HG03066 (cell line): Measurements from ENCODE around the gene TBATA.
"Not testable (repeated sequence)": the region's sequence is repeated elsewhere in the genome, so short reads cannot be mapped to it uniquely, and the experiment has no call there.

Experiments
- ATAC-seq: cut with Tn5 transposase; IDR thresholded peaks from one replicate; pipeline ENCODE4 v1.9.1; 2021; ENCODE audit warnings: low read depth; ENCODE audit not compliant: unreplicated experiment

The TBATA gene

GRCh38 chr10:70780370-70780760, 4.8 kb downstream of the TBATA start:
- ATAC-seq, result no peak

- no peak for ATAC-seq
Observed at GRCh38 chr10:70779511-70780369, 5.4 kb downstream of the TBATA start.

- ATAC-seq, result no peak
Observed at GRCh38 chr10:70779088-70779487, 6.1 kb downstream of the TBATA start.

- ATAC-seq, result no peak
Observed at GRCh38 chr10:70778267-70778924, 6.8 kb downstream of the TBATA start.

GRCh38 chr10:70777063-70777875, 7.9 kb downstream of the TBATA start:
- no peak for ATAC-seq

GRCh38 chr10:70776455-70777005, 8.6 kb downstream of the TBATA start:
- ATAC-seq, result no peak

- no peak for ATAC-seq
Observed at GRCh38 chr10:70775679-70776454, 9.3 kb downstream of the TBATA start.

GRCh38 chr10:70774810-70775678, 10.1 kb downstream of the TBATA start:
- ATAC-seq, result no peak

- ATAC-seq, result no peak
Observed at GRCh38 chr10:70773965-70774809, 11.0 kb downstream of the TBATA start.

GRCh38 chr10:70773461-70773860, 11.7 kb downstream of the TBATA start:
- ATAC-seq, result no peak

- no peak for ATAC-seq
Observed at GRCh38 chr10:70772627-70773026, 12.6 kb downstream of the TBATA start.

GRCh38 chr10:70771311-70772194, 13.6 kb downstream of the TBATA start:
- ATAC-seq, result no peak

GRCh38 chr10:70770516-70770915, 14.7 kb downstream of the TBATA start:
- not testable (repeated sequence) for ATAC-seq

- ATAC-seq, result no peak
Observed at GRCh38 chr10:70770001-70770400, 15.2 kb downstream of the TBATA start.

- no peak for ATAC-seq
Observed at GRCh38 chr10:70769121-70769520, 16.1 kb downstream of the TBATA start.

- ATAC-seq, result not testable (repeated sequence)
Observed at GRCh38 chr10:70768026-70768685, 17.0 kb downstream of the TBATA start.
